ENCODE results near the gene MUC12.

Gene MUC12

GRCh38 chr7:101068401-101068800 is 99.0 kb downstream of the MUC12 start:
- no peak for DNase-seq
